Measurements from ENCODE around the gene AREL1. TPM values are rescaled to one million over a fixed set of nuclear protein-coding genes. Genes with fewer than 3 reads are reported as not detected.
A peak's percentile ranks its signal among the peaks of the same experiment; 100 is the strongest.

AREL1 gene
- total and polyA plus RNA-seq, 3 donors from 2014 or later: 47.7 to 69.9 (median 58.8) TPM

DNA sequence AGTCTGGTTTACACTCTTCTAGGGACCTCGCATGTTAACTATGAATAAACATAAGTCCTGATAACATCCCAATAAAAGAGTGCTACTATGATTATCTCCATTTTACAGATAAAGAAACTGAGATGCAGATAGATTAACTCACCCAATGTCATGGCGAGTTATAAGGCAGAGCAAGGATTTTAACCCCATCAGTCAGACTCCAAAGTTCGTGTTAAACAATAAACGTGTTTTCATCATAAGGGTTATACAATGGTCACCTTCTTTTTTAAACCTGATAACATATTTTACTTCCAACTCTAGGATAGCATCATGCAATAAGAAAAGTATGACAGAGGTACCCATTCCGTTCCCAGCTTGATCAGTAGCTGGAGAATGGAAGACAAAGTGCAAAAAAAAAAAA lies 1.2 kb downstream of the AREL1 start:
- Histone ChIP-seq H3K36me3 (ENCODE audit: low read depth, missing control alignments) (no peaks in the 10 kb centered on the region), H3K27me3 (no peaks in the 10 kb centered on the region), H3K27ac (no peak overlapping the region), H3K4me3 (no peak overlapping the region), H3K4me1 (peaks cover 18% of the 10 kb centered on the region), H3K9me3 (no peaks in the 10 kb centered on the region)
- DNase-seq: no peak
- 51 to 65% methylated on average over 5 of the region's 5 CpGs for WGBS, 2 donors
- TF ChIP-seq POLR2A (IDR thresholded peaks at IDR 0.05): no peak
- TF ChIP-seq, protein P1, sequence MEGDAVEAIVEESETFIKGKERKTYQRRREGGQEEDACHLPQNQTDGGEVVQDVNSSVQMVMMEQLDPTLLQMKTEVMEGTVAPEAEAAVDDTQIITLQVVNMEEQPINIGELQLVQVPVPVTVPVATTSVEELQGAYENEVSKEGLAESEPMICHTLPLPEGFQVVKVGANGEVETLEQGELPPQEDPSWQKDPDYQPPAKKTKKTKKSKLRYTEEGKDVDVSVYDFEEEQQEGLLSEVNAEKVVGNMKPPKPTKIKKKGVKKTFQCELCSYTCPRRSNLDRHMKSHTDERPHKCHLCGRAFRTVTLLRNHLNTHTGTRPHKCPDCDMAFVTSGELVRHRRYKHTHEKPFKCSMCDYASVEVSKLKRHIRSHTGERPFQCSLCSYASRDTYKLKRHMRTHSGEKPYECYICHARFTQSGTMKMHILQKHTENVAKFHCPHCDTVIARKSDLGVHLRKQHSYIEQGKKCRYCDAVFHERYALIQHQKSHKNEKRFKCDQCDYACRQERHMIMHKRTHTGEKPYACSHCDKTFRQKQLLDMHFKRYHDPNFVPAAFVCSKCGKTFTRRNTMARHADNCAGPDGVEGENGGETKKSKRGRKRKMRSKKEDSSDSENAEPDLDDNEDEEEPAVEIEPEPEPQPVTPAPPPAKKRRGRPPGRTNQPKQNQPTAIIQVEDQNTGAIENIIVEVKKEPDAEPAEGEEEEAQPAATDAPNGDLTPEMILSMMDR (IDR thresholded peaks at IDR 0.05): no peak
- intact Hi-C loops (cut with DNase I; ENCODE audit: low total_unique reads): no loop called here

DNA sequence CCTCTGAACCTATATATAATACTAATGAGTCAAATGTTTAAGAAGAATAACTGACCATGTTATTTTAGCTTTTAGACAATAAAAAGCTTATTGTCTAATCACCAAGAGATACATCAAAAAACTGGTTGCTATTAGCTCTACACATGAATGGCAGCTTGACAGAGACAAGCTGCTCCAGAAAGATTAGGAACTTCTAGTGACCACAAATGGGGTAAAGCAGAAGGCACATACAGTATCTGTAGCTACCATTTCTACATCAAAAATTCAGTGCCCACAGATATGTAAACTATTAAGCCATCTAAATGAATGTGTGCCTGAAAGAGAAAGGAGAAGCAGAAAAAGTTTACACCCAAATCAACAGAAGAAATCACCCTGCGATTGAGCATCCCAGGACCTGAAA lies 2.4 kb downstream of the AREL1 start:
- WGBS, 2 donors: 87 to 88% methylated on average over 1 of the region's 1 CpG
- intact Hi-C loops (cut with DNase I; ENCODE audit: low total_unique reads): no loop called here
- Histone ChIP-seq H3K4me3 (no peak overlapping the region), H3K4me1 (peaks cover 18% of the 10 kb centered on the region), H3K36me3 (ENCODE audit: low read depth, missing control alignments) (no peaks in the 10 kb centered on the region), H3K9me3 (no peaks in the 10 kb centered on the region), H3K27ac (no peak overlapping the region), H3K27me3 (no peaks in the 10 kb centered on the region)
- no peak for DNase-seq
- TF ChIP-seq, protein P1 (IDR thresholded peaks at IDR 0.05): no peak
- no peak for TF ChIP-seq POLR2A (IDR thresholded peaks at IDR 0.05)

DNA sequence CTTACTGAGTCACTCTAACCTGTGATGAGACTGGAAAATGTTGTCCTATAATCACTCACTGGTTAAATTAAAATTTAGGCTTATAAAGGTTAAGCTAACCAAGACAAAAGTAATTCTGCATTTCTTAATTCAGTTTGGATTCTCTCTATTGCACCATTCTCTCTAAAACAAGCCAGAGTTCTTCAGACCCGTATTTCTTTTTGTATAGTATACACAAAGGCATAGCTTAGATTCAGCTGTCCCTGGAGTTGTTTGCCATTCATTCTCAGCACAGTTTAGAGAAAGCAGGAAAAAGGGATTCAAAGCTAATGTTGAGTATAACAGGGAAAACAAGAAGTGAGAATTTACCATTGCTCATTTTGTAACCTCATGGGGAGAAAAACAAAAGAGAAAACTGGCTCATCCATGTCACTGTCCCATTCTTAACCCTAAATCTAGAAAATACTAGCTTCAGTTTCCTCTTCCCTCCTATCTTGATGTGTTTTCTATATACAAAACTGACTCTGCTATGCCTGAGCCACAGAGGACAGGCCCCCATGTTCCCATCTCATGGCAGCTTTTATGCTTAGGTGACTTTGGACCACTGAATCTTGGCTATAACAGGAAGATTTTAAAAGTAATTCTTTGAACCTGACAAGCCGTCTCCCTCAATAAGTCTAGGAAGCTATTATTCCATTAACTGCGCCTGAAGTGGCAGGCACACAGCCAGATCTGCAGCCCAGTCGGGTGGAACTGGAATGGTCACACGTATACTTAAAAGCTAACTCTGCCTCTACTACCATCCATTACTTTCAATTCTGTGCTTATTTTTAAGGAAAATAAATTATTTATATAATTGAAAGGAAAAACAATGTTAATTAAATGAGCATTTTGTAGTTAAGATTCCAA lies 7.0 kb downstream of the AREL1 start:
- Histone ChIP-seq H3K4me3 (no peak overlapping the region), H3K36me3 (ENCODE audit: low read depth, missing control alignments) (no peaks in the 10 kb centered on the region), H3K27ac (peak overlapping the region; percentile 12 to 18), H3K9me3 (no peaks in the 10 kb centered on the region), H3K27me3 (no peaks in the 10 kb centered on the region), H3K4me1 (peaks cover 18% of the 10 kb centered on the region)
- DNase-seq: no peak
- WGBS, 2 donors: 64 to 72% methylated on average over 5 of the region's 5 CpGs
- no peak for TF ChIP-seq POLR2A (IDR thresholded peaks at IDR 0.05)
- TF ChIP-seq, protein P1 (IDR thresholded peaks at IDR 0.05): no peak
- intact Hi-C loops (cut with DNase I; ENCODE audit: low total_unique reads): no loop called here

DNA sequence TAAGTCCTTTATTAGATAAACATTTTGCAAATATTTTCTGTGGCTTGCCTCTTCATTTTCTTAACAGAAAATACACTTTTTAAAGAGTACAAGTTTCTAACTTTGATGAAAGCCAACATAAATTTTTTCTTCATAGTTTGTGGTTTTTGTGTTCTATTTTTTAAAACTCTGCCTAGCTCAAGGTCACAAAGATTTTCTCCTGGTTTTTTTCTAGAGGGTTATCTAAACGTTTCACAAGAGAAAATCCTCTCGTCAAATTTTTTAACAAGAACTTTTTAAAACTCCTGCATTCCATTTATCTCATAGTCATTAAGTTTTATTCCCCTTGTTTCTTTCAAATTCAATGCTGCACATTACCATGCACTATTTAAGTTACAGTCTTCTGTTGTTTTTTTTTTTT lies 8.2 kb downstream of the AREL1 start:
- no peak overlapping the region for H3K4me3 ChIP-seq
- H3K27me3 ChIP-seq: no peaks in the 10 kb centered on the region
- TF ChIP-seq POLR2A (IDR thresholded peaks at IDR 0.05): no peak
- TF ChIP-seq, protein P1 (IDR thresholded peaks at IDR 0.05): no peak
- intact Hi-C loops (cut with DNase I; ENCODE audit: low total_unique reads): no loop called here
- H3K36me3 ChIP-seq (ENCODE audit: low read depth, missing control alignments): no peaks in the 10 kb centered on the region
- H3K27ac ChIP-seq: peak overlapping the region; percentile 26 to 47
- no peak for DNase-seq
- WGBS, 2 donors: 32 to 39% methylated on average over 2 of the region's 2 CpGs
- H3K4me1 ChIP-seq: peaks cover 11% of the 10 kb centered on the region
- H3K9me3 ChIP-seq: no peaks in the 10 kb centered on the region

DNA sequence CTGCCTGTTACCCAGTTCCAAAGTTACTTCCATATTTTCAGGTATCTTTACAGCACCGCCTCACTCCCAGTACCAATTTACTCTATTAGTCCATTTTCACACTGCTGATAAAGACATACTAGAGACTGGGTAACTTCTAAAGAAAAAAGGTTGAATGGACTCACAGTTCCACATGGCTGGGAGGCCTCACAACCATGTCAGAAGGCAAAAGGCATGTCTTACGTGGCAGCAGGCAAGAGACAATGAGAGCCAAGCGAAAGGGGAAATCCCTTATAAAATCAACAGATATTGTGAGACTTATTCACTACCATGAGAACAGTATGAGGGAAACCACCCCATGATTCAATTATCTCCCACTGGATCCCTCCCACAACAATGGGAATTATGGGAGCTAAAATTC lies 9.8 kb downstream of the AREL1 start:
- no peak overlapping the region for H3K4me3 ChIP-seq
- TF ChIP-seq, protein P1 (IDR thresholded peaks at IDR 0.05): no peak
- no peak for TF ChIP-seq POLR2A (IDR thresholded peaks at IDR 0.05)
- 88 to 91% methylated on average over 3 of the region's 3 CpGs for WGBS, 2 donors
- DNase-seq: no peak
- H3K27ac ChIP-seq: peak overlapping the region in 1 of 2 donors; percentile 28
- H3K36me3 ChIP-seq (ENCODE audit: low read depth, missing control alignments): no peaks in the 10 kb centered on the region
- H3K9me3 ChIP-seq: no peaks in the 10 kb centered on the region
- H3K4me1 ChIP-seq: peaks cover 11% of the 10 kb centered on the region
- intact Hi-C loops (cut with DNase I; ENCODE audit: low total_unique reads): no loop called here
- H3K27me3 ChIP-seq: no peaks in the 10 kb centered on the region

Measured in testis (tissue), 3 donors.